ENCODE results near the gene ACE.

GRCh38 chr17:63504261-63504660, 27.4 kb downstream of the ACE start:
- TF ChIP-seq EZH2 (IDR thresholded peaks at IDR 0.05; ENCODE audit: insufficient read depth, low read length), result no peak
- TF ChIP-seq, protein P1, sequence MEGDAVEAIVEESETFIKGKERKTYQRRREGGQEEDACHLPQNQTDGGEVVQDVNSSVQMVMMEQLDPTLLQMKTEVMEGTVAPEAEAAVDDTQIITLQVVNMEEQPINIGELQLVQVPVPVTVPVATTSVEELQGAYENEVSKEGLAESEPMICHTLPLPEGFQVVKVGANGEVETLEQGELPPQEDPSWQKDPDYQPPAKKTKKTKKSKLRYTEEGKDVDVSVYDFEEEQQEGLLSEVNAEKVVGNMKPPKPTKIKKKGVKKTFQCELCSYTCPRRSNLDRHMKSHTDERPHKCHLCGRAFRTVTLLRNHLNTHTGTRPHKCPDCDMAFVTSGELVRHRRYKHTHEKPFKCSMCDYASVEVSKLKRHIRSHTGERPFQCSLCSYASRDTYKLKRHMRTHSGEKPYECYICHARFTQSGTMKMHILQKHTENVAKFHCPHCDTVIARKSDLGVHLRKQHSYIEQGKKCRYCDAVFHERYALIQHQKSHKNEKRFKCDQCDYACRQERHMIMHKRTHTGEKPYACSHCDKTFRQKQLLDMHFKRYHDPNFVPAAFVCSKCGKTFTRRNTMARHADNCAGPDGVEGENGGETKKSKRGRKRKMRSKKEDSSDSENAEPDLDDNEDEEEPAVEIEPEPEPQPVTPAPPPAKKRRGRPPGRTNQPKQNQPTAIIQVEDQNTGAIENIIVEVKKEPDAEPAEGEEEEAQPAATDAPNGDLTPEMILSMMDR (IDR thresholded peaks at IDR 0.05; ENCODE audit: insufficient read depth, low read depth, low read length), result no peak

Measured in astrocyte (in vitro differentiated cells and primary cell).